Upper lobe of right lung (tissue), 1 donor: ENCODE results near the gene SNX15. TPM values are rescaled to one million over a fixed set of nuclear protein-coding genes. Genes with fewer than 3 reads are reported as not detected.

ENCODE experiments used
- ATAC-seq: fragments of 200-7000 bp; cut with Tn5 transposase; one replicate; pipeline ENCODE4 v1.9.1; 2020; ENCODE audit warnings: mild to moderate bottlenecking, moderate library complexity
- DNase-seq: peaks from one replicate; pipeline ENCODE4 v3.0.0-alpha.2; 2020
- H3K27ac ChIP-seq: fragments of 200-600 bp; one replicate; pipeline ENCODE4 v1.8.0; 2022
- H3K27me3 ChIP-seq: fragments of 200-600 bp; one replicate; pipeline ENCODE4 v1.8.0; 2022; ENCODE audit warnings: mild to moderate bottlenecking
- H3K36me3 ChIP-seq: fragments of 200-600 bp; one replicate; pipeline ENCODE4 v1.8.0; 2022
- H3K4me1 ChIP-seq: fragments of 200-600 bp; one replicate; pipeline ENCODE4 v1.8.0; 2022
- H3K4me3 ChIP-seq: fragments of 200-600 bp; one replicate; pipeline ENCODE4 v1.8.0; 2022; ENCODE audit warnings: mild to moderate bottlenecking
- H3K9me3 ChIP-seq: fragments of 200-600 bp; one replicate; pipeline ENCODE4 v1.8.0; 2022
- CTCF ChIP-seq: fragments of 200-600 bp; IDR thresholded peaks from one replicate; pipeline ENCODE4 v1.8.0; 2022; ENCODE audit warnings: antibody characterized with exemption
- intact Hi-C: fragments of 100-400 bp; cut with DNase I; formaldehyde crosslinking; loops from one replicate; pipeline ENCODE4 v1.11.0; 2022
- microRNA-seq: library from miRNA; unstranded; fragments of <30 nt; microRNA quantifications from one replicate; pipeline ENCODE4 v1.2.0, GENCODE V29; 2020; ENCODE audit warnings: borderline microRNAs expressed
- total RNA-seq: library from RNA; stranded (reverse); fragmentation: NEBNext Ultra II Directional; extraction: Animal tissue kit (Norgen Biotek cat#: 25700); gene quantifications from one replicate; pipeline ENCODE4 v1.2.1, GENCODE V29; 2021
- donor health status: DM: no; HTN: yes; CAD: no; lungs with severe emphysema.

Gene SNX15
- total RNA-seq, 1 donor from 2014 or later = 27.1 TPM

DNA sequence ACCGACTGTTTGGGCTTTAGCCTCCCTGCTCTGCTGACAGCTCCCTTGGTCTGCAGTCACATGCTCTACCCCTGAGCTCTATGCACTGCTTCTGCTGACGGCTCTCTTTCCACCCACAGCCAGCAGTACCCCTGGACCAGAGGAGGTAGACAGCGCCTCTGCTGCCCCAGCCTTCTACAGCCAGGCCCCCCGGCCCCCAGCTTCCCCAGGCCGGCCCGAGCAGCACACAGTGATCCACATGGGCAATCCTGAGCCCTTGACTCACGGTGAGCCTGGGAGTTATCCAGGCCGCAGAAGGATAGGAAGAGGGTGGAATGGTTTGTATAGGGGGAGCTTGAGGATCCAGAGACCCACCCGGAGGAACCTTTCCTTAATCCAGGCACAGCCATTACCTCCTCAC is 59.6 kb downstream of the SNX15 start:
- ATAC-seq (no peak), DNase-seq (no peak)
- Histone ChIP-seq H3K27ac (no peak overlapping the region), H3K27me3 (no peaks in the 10 kb centered on the region), H3K9me3 (no peaks in the 10 kb centered on the region), H3K4me3 (no peak overlapping the region), H3K36me3 (peaks cover 44% of the 10 kb centered on the region), H3K4me1 (peaks cover 7% of the 10 kb centered on the region)
- intact Hi-C loops = no loop called here
- TF ChIP-seq CTCF = no peak

GRCh38 chr11:65087216-65087615 is 60.0 kb downstream of the SNX15 start:
- Histone ChIP-seq H3K27me3 (no peaks in the 10 kb centered on the region), H3K27ac (no peak overlapping the region), H3K9me3 (no peaks in the 10 kb centered on the region), H3K4me1 (peaks cover 7% of the 10 kb centered on the region), H3K4me3 (no peak overlapping the region), H3K36me3 (peaks cover 44% of the 10 kb centered on the region)
- intact Hi-C loops = no loop called here
- DNase-seq (no peak), ATAC-seq (no peak)
- TF ChIP-seq CTCF = no peak

- peaks cover 7% of the 10 kb centered on the region for H3K4me1 ChIP-seq
- no peak overlapping the region for H3K4me3 ChIP-seq
- ATAC-seq (no peak), DNase-seq (no peak)
- no peak overlapping the region for H3K27ac ChIP-seq
- no peaks in the 10 kb centered on the region for H3K9me3 ChIP-seq
- intact Hi-C loops = no loop called here
- no peaks in the 10 kb centered on the region for H3K27me3 ChIP-seq
- H3K36me3 ChIP-seq = peaks cover 44% of the 10 kb centered on the region
- no peak for TF ChIP-seq CTCF
These were observed 60.6 kb downstream of the SNX15 start for GRCh38 chr11:65087827-65088226.

DNA sequence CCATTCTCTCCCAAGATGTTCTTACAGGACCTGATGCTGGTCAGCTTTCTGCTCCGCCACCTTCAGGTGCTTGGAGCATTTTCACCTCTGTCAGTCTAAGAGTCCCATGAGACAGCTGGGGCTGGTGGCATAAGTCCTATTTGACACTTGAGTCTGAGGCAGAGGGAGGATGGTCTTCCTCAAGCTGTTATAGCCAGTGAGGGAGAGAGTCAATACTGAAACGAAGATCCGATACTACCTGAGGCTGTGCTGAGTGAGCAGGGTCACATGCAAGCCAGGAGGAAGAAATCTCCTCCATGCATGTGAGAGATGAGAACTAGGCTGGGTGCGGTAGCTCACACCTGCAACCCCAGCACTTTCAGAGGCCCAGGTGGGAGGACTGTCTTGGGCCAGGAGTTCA is 62.4 kb downstream of the SNX15 start:
- H3K27ac ChIP-seq = no peak overlapping the region
- H3K9me3 ChIP-seq = no peaks in the 10 kb centered on the region
- no peaks in the 10 kb centered on the region for H3K27me3 ChIP-seq
- peaks cover 6% of the 10 kb centered on the region for H3K4me1 ChIP-seq
- H3K4me3 ChIP-seq = no peak overlapping the region
- ATAC-seq (no peak), DNase-seq (no peak)
- peaks cover 44% of the 10 kb centered on the region for H3K36me3 ChIP-seq
- intact Hi-C loops = no loop called here
- no peak for TF ChIP-seq CTCF

Small RNA genes within 50 kb of the gene (microRNA-seq; reads per million reads assigned to microRNA genes)
- not detected for gene MIR6879

Other genes with a start within 250 kb of the SNX15 start
- gene SF1, start 248.9 kb upstream of the SNX15 start, total RNA-seq = 294 TPM
- gene MAP4K2, start 224.2 kb upstream of the SNX15 start, total RNA-seq = 28.9 TPM
- 22.5 TPM for gene MEN1, start 216.9 kb upstream of the SNX15 start, total RNA-seq
- 20.9 TPM for gene CDC42BPG, start 182.8 kb upstream of the SNX15 start, total RNA-seq
- gene EHD1, start 148.8 kb upstream of the SNX15 start, total RNA-seq = 94.6 TPM
- gene ATG2A, start 110.2 kb upstream of the SNX15 start, total RNA-seq = 23.2 TPM
- 29.4 TPM for gene PPP2R5B, start 102.8 kb upstream of the SNX15 start, total RNA-seq
- not detected for gene GPHA2, start 91.5 kb upstream of the SNX15 start, total RNA-seq
- not detected for gene MAJIN, start 55.3 kb upstream of the SNX15 start, total RNA-seq
- gene BATF2, start 30.5 kb upstream of the SNX15 start, total RNA-seq = 7.5 TPM
- 84.4 TPM for gene ARL2, start 13.3 kb upstream of the SNX15 start, total RNA-seq
- 10.2 TPM for gene SAC3D1, start 13.8 kb downstream of the SNX15 start, total RNA-seq
- gene NAALADL1, start 31.1 kb downstream of the SNX15 start, total RNA-seq = 10.0 TPM
- gene CDCA5, start 56.6 kb downstream of the SNX15 start, total RNA-seq = 1.7 TPM
- 32.1 TPM for gene ZFPL1, start 56.8 kb downstream of the SNX15 start, total RNA-seq
- gene VPS51, start 68.8 kb downstream of the SNX15 start, total RNA-seq = 101 TPM
- gene TM7SF2, start 84.4 kb downstream of the SNX15 start, total RNA-seq = 39.0 TPM
- gene ZNHIT2, start 90.3 kb downstream of the SNX15 start, total RNA-seq = 7.5 TPM
- gene FAU, start 94.7 kb downstream of the SNX15 start, total RNA-seq = 754 TPM
- gene MRPL49, start 94.9 kb downstream of the SNX15 start, total RNA-seq = 53.7 TPM
- 69.0 TPM for gene SYVN1, start 107.1 kb downstream of the SNX15 start, total RNA-seq
- gene SPDYC, start 142.8 kb downstream of the SNX15 start, total RNA-seq = not detected
- gene CAPN1, start 154.5 kb downstream of the SNX15 start, total RNA-seq = 179 TPM
- gene POLA2, start 234.5 kb downstream of the SNX15 start, total RNA-seq = 9.5 TPM